HEK293T (cell line): Measurements from ENCODE around the gene NFE2L3.
"Not testable (repeated sequence)": the region's sequence is repeated elsewhere in the genome, so short reads cannot be mapped to it uniquely, and the experiment has no call there.

ENCODE experiments used
- CTCF ChIA-PET: fragments of 350-600 bp; formaldehyde crosslinking; extraction: SDS; loops from one replicate; lab custom pipeline; 2021; ENCODE audit warnings: antibody characterized with exemption, inconsistent platforms; lab: Yijun Ruan, JAX
- POLR2A ChIA-PET: fragments of 350-600 bp; formaldehyde crosslinking; extraction: SDS; loops from one replicate; lab custom pipeline; 2020; ENCODE audit warnings: antibody characterized with exemption, inconsistent platforms; lab: Yijun Ruan, JAX
- DNase-seq: peaks from one replicate; pipeline ENCODE4 v3.0.0; 2012; ENCODE audit warnings: mixed read lengths; ENCODE audit errors: extremely low spot score
- ARNT ChIP-seq: fragments of 450-650 bp; IDR thresholded peaks from 2 replicates; pipeline ENCODE4 v1.6.1; 2017; ENCODE audit warnings: mild to moderate bottlenecking
- BHLHE40 ChIP-seq: fragments of 450-650 bp; IDR thresholded peaks from 2 replicates; pipeline ENCODE4 v1.6.1; 2016; ENCODE audit warnings: mild to moderate bottlenecking, moderate library complexity, borderline replicate concordance
- CTBP1 ChIP-seq: fragments of 450-650 bp; IDR thresholded peaks from 2 replicates; pipeline ENCODE4 v1.6.1; 2016; ENCODE audit warnings: borderline replicate concordance
- ELF4 ChIP-seq: fragments of 450-650 bp; IDR thresholded peaks from 2 replicates; pipeline ENCODE4 v1.6.1; 2017; ENCODE audit warnings: antibody characterized with exemption
- FOXA1 ChIP-seq: fragments of 450-650 bp; IDR thresholded peaks from 2 replicates; pipeline ENCODE4 v1.6.1; 2016; ENCODE audit warnings: mild to moderate bottlenecking
- FOXK2 ChIP-seq: fragments of 450-650 bp; IDR thresholded peaks from 2 replicates; pipeline ENCODE4 v1.6.1; 2016; ENCODE audit warnings: mild to moderate bottlenecking
- FOXM1 ChIP-seq: fragments of 450-650 bp; IDR thresholded peaks from 2 replicates; pipeline ENCODE4 v1.6.1; 2017; ENCODE audit warnings: mild to moderate bottlenecking, borderline replicate concordance
- HDGF ChIP-seq: fragments of 450-650 bp; IDR thresholded peaks from 2 replicates; pipeline ENCODE4 v1.6.1; 2017; ENCODE audit warnings: antibody characterized with exemption, borderline replicate concordance
- L3MBTL2 ChIP-seq: fragments of 450-650 bp; conservative IDR thresholded peaks from 2 replicates; pipeline ENCODE4 v1.6.1; 2016; ENCODE audit warnings: mild to moderate bottlenecking
- LEF1 ChIP-seq: fragments of 450-650 bp; IDR thresholded peaks from 2 replicates; pipeline ENCODE4 v1.6.1; 2017; ENCODE audit warnings: mild to moderate bottlenecking, borderline replicate concordance
- NFRKB ChIP-seq: fragments of 450-650 bp; IDR thresholded peaks from 2 replicates; pipeline ENCODE4 v1.6.1; 2016; ENCODE audit warnings: mild to moderate bottlenecking, moderate library complexity
- SP1 ChIP-seq: fragments of 450-650 bp; IDR thresholded peaks from 2 replicates; pipeline ENCODE4 v1.6.1; 2017
- SUZ12 ChIP-seq: fragments of 450-650 bp; IDR thresholded peaks from 2 replicates; pipeline ENCODE4 v1.6.1; 2016; ENCODE audit warnings: mild to moderate bottlenecking
- TARDBP ChIP-seq: fragments of 450-650 bp; IDR thresholded peaks from 2 replicates; pipeline ENCODE4 v1.6.1; 2016
- ZNF384 ChIP-seq: fragments of 450-650 bp; IDR thresholded peaks from 2 replicates; pipeline ENCODE4 v1.6.1; 2016
- TF ChIP-seq, protein P1 (sequence below): fragments of 450-650 bp; IDR thresholded peaks from 2 replicates; pipeline ENCODE4 v1.6.1; 2016

Gene NFE2L3

DNA sequence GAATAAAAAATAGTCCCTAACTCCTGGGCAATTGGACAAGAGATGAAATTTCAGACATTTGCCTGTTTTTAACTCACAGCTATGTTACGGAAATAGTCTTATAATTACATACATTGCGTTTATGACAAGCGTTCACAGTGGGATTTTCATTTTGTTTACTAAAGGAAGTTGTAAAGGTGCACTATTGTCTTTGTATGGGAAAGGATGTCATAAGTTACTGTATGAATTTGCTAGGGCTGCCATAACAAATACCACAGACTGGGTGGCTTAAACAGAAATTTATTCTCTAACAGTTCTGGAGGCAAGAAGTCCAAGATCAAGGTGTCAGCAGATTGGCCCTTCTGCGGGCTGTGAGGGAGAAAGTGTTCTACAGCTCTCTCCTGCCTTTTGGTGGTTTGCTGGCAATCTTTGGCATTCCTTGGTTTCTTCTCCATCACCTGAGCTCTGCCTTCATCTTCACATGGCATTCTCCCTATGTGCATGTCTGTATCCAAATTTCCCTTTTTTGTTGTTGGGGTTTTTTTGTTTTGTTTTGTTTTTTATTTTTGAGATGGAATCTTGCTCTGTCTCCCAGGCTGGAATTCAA, 5.6 kb downstream of the NFE2L3 start:
- POLR2A ChIA-PET = interaction anchor here (0.7 kb wide), 1 partner anchor 23 kb away, joined by 3 read pairs; no protein-coding TSS in a partner anchor
- no peak for TF ChIP-seq ARNT
- TF ChIP-seq SUZ12 = no peak
- TF ChIP-seq LEF1 = no peak
- TF ChIP-seq ELF4 = no peak
- no peak for TF ChIP-seq HDGF
- TF ChIP-seq NFRKB = no peak
- no peak for TF ChIP-seq FOXA1
- no peak for TF ChIP-seq L3MBTL2
- TF ChIP-seq CTBP1 = no peak
- no peak for TF ChIP-seq TARDBP
- no peak for TF ChIP-seq BHLHE40
- TF ChIP-seq FOXK2 = no peak
- TF ChIP-seq SP1 = no peak
- CTCF ChIA-PET = interaction anchor here (0.6 to 1.4 kb wide), 3 partner anchors 12 to 265 kb away, joined by 3 to 6 read pairs (median 3); no protein-coding TSS in a partner anchor
- no peak for DNase-seq

DNA sequence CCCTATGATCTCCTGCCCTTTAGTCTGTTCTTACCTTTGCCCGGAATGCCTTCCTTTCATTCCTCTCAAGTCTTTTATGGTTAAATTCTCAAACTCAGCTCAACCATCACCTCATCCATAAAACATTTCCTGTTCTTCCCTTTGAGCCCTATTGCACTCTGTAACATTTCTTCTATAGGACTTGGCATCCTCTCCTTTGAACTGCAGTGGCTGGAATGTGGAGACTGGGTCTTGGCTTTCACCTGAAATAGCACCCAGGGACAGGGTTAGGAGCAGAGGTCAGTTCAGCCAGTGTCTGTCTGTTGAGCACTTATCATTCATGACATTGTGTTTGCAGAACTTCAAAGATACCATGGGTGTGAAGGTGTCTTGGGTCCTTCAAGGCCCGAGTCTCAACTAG, 7.2 kb downstream of the NFE2L3 start:
- POLR2A ChIA-PET = no interaction called here

DNA sequence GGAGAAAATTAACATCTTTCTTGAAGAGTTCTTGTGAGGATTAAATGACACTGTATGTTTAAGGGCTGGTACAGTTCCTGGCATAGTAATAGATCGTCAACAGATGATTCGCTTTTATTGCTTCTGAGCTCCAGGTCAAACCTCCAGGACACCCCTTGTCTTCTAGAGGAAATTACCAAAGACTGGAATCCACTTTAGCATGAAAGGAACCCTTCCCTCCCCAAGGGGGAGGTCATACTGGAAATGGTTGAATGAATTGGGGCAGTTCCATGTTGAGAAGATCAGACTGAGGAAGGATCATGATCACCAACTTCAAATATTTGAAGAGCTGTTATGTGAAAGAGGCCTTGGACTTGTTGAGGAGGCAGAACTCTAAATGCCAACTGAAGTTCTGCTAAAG, 8.9 kb downstream of the NFE2L3 start:
- ChIA-PET POLR2A (interaction anchor here (0.6 to 1.3 kb wide), 2 partner anchors 9 kb away, joined by 4 to 7 read pairs; partner anchors contain the start of gene NFE2L3), CTCF (interaction anchor here (1.2 to 1.3 kb wide), 2 partner anchors 70 kb away, joined by 3 read pairs; no protein-coding TSS in a partner anchor)
- DNase-seq = no peak
- TF ChIP-seq NFRKB (no peak), CTBP1 (no peak), FOXK2 (no peak), L3MBTL2 (no peak)

More for the DNA sequence above, 7.2 kb downstream of the NFE2L3 start:
- no peak for DNase-seq
- CTCF ChIA-PET = interaction anchor here (0.9 kb wide), 1 partner anchor 81 kb away, joined by 3 read pairs; no protein-coding TSS in a partner anchor
- TF ChIP-seq BHLHE40 (no peak), ARNT (no peak), HDGF (no peak), ZNF384 (no peak), FOXK2 (no peak), ELF4 (no peak), FOXM1 (no peak), SUZ12 (no peak), SP1 (no peak)
- TF ChIP-seq, protein P1, sequence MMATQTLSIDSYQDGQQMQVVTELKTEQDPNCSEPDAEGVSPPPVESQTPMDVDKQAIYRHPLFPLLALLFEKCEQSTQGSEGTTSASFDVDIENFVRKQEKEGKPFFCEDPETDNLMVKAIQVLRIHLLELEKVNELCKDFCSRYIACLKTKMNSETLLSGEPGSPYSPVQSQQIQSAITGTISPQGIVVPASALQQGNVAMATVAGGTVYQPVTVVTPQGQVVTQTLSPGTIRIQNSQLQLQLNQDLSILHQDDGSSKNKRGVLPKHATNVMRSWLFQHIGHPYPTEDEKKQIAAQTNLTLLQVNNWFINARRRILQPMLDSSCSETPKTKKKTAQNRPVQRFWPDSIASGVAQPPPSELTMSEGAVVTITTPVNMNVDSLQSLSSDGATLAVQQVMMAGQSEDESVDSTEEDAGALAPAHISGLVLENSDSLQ = no peak

DNA sequence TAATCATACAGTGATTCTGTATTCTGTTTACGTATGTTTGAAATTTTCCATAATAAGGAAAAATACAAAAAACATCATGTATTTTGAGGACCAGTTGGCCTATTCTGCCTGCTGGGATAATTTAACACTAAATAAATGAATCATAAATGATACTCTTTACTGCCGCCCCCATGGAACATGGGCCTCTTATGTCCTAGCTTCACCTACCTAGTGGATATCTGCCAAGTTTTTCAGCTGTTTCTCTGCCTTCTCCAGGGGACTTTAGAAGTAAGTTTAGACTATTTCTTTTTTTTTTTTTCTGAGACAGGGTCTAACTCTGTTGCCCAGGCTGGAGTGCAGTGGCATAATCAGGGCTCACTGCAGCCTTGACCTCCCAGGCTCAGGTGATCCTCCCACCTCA, 10.4 kb downstream of the NFE2L3 start:
- POLR2A ChIA-PET = interaction anchor here (1.3 kb wide), 1 partner anchor 10 kb away, joined by 3 read pairs; the partner anchor contains the start of gene NFE2L3
- CTCF ChIA-PET = interaction anchor here (0.6 to 0.7 kb wide), 2 partner anchors 190 to 903 kb away, joined by 3 read pairs; no protein-coding TSS in a partner anchor

DNA sequence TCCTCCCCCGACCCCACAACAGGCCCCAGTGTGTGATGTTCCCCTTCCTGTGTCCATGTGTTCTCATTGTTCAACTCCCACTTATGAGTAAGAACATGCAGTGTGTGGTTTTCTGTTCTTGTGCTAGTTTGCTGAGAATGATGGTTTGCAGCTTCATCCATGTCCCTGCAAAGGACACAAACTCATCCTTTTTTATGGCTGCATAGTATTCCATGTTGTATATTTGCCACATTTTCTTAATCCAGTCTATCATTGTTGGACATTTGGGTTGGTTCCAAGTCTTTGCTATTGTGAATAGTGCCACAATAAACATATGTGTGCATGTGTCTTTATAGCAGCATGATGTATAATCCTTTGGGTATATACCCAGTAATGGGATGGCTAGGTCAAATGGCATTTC, 11.8 kb downstream of the NFE2L3 start:
- DNase-seq, POLR2A ChIA-PET, CTCF ChIA-PET: not testable (repeated sequence)

More for the DNA sequence above, 10.4 kb downstream of the NFE2L3 start:
- no peak for TF ChIP-seq FOXM1
- TF ChIP-seq, protein P1 = no peak
- TF ChIP-seq HDGF = no peak
- TF ChIP-seq L3MBTL2 = no peak
- no peak for TF ChIP-seq FOXA1
- no peak for TF ChIP-seq SP1
- no peak for TF ChIP-seq CTBP1
- no peak for TF ChIP-seq ZNF384
- no peak for TF ChIP-seq ELF4
- no peak for TF ChIP-seq SUZ12
- TF ChIP-seq NFRKB = no peak
- no peak for TF ChIP-seq FOXK2
- no peak for TF ChIP-seq BHLHE40
- DNase-seq = no peak

DNA sequence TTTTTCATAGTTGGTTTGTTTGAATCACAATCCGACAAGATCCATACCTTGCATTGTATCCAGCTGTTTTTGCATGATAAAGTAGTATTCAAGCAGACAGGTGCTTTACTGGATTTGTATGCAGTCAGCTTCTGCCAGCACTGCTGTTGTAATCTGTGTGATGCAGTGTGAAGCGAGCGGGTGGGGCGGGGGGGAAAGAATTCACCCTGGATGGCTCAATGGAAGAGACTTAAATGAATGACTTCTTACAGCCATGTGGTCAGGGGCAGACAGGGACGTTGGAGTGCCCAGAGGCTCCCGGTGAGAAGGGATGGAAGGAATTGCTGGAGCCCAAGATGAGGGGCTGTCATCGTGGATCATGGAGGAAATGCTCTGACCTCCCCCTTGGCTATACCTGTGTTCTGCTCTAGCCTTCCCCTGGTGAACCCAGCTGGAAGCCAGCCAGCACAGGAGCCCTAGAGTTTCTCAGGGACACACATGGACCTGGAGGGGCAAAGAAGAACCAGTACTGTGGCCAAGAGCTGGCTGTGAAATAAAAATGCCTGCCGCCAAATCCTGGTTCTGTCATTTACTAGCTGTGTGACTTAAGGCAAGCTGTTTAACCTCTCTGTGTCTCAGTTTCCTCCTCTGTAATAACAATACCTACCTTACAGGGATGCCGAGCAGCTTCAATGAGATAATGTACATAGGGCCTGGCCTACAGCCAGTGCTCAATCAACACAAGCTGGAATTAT, 14.1 kb downstream of the NFE2L3 start:
- ChIA-PET POLR2A (interaction anchor here (0.9 to 1.8 kb wide), 2 partner anchors 11 to 14 kb away, joined by 3 to 5 read pairs; partner anchors contain the start of gene NFE2L3), CTCF (interaction anchor here (0.8 kb wide), 1 partner anchor 75 kb away, joined by 3 read pairs; no protein-coding TSS in a partner anchor)
- no peak for DNase-seq
- TF ChIP-seq SP1 (no peak), ELF4 (no peak), ARNT (no peak), HDGF (no peak)
- TF ChIP-seq, protein P1 = no peak
